Stimulated activated CD4-positive, alpha-beta T cell treated with anti-CD3 and anti-CD28 coated beads, Interleukin-4, amount 100 ng/mL, for 24 hours (primary cell): ENCODE data around the gene EYA2.
A peak's percentile ranks its signal among the peaks of the same experiment; 100 is the strongest.

Experiments
- DNase-seq: peaks from one replicate; pipeline ENCODE4 v3.0.0-alpha.2; 2020

Gene EYA2

DNA sequence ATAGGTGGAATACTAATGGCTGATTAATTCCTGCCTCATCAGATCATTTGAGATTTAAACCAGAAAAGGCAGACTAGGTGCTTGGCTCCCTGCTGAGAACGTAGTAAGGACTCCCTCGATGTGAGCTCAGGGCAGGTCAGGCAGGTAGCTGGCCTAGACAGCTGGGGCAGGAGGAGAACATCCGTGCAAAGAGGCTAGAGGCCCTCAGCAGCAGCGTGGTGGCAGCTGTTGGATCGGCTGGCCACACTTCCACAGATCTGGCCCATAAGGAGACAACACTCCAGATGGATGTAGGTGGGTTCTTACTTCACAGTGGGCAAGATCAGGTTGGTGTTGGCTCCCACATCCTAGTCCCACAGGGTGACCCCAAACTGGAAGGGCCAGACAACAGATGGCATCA, 38.5 kb downstream of the EYA2 start:
- DNase-seq = no peak

DNA sequence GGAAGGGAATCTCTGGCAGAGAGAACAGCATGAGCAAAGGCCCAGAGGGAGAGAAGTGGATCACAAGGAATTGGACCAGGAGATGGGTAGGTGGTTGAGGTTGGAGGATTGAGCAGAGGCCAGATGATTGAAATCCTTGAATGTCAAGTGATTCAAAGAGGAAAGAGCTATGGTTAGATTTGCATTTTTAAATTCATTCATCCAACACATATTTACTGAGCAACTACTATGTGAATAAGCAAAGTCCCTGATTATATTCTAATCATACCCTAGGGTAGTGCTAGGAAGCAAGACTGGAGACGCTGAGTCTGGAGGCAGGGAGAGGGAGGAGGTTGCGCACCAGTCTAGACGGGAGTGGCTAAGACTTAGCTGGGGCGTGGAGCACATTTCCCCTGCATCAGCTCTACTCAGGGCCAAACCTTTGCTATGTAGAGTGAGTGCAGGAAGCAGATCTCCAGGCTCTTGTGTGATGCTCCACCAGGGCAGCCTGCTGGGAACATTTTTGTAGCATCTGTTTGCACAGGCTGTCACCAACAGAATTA, 40.2 kb downstream of the EYA2 start:
- DNase-seq = no peak

GRCh38 chr20:46935394-46936017, 40.9 kb downstream of the EYA2 start:
- no peak for DNase-seq

GRCh38 chr20:46936415-46937156, 41.9 kb downstream of the EYA2 start:
- no peak for DNase-seq

GRCh38 chr20:46937157-46937523, 42.5 kb downstream of the EYA2 start:
- DNase-seq = no peak

GRCh38 chr20:46937533-46938226, 43.0 kb downstream of the EYA2 start:
- no peak for DNase-seq

DNA sequence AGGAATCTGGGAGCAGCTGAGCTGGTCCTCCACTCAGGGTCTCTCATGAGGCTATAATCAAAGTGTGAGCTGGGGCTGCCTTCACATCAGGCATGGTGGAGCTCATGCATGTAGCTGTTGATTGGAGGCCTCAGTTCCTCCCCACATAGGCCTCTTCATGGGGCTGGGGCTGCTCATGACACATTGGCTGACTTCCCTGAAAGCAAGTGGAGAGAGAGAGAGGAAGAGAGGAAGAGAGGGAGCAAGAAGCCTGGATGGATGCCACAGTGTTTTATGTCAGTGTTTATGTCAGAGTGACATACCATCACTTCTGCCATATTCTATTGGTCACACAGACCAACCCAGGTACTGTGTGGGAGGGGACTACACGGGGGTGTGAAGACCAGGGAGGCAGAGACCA, 43.8 kb downstream of the EYA2 start:
- DNase-seq = no peak

- DNase-seq = no peak
Observed at GRCh38 chr20:46939031-46939965, 44.7 kb downstream of the EYA2 start.

DNA sequence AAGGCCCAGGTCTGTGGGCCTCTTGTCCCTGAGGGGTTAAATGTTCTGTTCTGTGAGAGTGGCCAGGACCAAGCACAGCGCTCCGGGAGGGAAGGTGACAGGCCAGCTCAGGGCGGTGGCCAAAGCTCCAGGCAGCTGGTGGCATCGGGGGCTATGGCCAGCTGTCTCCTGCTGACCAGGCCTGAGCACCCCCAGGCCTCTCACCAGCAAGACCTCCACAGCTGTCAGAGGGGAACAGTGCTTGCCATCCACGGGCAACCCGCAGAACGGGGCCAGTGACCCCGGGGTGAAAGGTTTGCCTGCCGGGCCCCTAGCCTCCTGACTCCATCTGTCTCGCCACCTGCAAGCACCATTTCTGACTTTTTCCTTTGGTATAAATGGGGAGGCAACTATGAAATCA, 46.0 kb downstream of the EYA2 start:
- no peak for DNase-seq

DNA sequence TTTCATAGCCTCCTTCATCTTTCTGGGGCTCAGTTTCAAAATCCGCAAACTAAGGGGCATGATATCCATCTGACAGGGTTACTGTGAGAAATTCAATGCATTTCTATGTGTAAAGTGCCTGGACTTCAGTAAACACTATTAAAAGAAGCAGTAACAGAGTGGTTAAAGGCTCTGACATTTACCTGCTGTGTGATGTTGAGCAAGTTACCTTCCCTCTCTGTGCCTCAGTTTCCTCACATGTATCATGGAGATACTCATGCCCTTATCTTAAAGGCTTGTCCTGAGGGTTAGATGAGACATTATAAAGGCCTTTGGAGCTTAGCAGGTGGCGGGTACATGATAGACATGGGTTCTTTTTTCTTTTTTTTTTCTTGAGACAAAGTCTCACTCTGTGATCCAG, 46.8 kb downstream of the EYA2 start:
- DNase-seq = no peak

DNA sequence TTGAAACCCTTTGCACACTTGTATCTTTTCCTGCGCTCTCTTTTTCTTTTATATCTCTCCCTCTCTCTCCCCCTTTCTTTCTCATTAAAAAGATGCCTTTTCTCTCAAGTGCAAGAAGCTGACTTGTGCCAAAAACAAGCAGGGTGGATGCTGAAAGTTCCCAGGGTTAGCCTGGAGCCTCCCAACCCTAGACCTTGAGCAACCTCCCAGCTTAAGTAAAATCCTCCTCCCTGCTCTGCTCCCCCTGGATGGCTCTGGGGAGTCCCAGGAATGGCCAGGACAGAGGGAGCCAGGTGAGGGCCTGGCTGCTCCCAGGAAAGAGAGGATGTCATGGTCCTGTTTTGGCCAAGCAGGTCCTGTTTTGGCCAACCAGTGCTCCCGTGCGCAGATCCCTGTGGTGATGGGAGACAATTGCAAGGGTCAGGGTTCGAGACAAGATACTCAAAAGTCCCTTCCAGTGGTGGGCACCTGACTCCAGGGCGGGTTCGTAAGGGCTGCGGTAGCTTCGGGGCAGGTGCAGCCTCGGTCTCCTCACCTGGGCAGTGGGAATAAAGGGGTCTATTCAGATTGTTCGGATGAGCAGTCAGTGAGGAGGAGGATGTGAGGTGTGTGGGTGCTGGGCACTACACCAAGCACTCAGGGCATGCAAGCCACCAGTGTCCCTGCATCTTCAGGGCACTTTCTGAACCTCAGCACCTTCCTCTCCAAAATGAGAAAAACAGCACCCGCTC, 49.4 kb downstream of the EYA2 start:
- DNase-seq = no peak

GRCh38 chr20:46945465-46945864, 50.8 kb downstream of the EYA2 start:
- no peak for DNase-seq

DNA sequence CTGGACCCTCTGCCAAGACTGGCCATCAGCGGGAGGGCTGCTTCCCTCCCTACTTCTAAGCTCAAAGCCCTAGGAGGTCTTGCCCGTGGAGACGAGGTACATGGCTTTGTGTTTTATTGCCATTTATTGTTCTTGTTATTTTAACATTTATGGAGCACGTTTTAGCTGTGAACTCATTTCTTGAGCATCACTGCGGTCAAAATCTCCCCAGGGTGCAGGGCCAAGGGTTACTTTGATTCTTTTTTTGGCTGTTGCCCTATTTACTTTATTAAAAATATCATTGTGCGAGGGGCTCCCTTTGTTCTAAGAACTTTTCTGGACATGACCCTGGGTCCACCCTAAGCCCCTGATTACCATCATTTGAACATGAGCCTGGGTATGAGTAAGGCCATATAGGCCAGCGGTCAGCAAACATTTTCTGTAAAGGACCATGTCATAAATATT, 51.6 kb downstream of the EYA2 start:
- DNase-seq = no peak

GRCh38 chr20:46946796-46947195, 52.2 kb downstream of the EYA2 start:
- DNase-seq = no peak

DNA sequence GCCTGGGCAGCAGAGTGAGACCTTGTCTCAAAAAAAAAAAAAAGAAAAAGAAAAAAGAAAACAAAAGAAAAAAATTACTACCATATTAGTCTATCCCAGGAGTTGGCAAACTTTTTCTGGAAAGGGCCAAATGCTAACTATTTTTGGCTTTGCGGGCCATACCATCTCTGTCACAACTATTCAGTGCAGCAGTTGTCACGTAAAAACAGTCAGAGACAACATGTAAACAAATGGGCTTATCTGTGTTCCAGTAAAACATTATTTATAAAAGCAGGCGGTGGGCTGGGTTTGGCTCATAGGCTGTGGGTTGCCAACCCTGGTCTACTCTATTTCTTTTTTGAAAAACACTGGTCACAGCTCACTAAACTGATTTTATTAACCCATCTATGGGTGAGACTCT, 53.4 kb downstream of the EYA2 start:
- no peak for DNase-seq

- peak; percentile 17 for DNase-seq
Observed at GRCh38 chr20:46951405-46951804, 56.8 kb downstream of the EYA2 start.

- no peak for DNase-seq
Observed at GRCh38 chr20:46951840-46952497, 57.3 kb downstream of the EYA2 start.

DNA sequence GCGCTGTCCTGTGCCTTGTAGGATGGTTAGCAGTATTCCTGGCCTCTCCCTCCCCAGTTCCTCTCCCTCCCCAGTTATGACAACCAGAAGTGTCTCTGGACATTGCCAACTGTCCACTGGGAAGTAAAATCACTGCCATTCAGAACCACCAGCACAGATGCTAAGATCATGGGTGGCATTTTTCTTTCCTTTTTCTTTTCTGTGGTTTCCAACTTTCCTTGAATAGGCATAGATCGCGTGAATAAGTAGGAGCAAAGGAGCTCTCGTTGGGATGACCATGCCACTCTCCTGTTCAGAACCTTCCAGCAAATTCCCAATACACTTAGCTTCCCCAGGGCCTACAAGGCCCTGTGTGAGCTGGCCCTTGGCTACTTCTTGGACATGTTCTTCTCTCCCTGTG, 59.0 kb downstream of the EYA2 start:
- DNase-seq = no peak

- no peak for DNase-seq
Observed at GRCh38 chr20:46954490-46955038, 59.9 kb downstream of the EYA2 start.

GRCh38 chr20:46955601-46956556, 61.2 kb downstream of the EYA2 start:
- DNase-seq = no peak
